ENCODE data around the gene SMAD4. TPM values are rescaled to one million over a fixed set of nuclear protein-coding genes. Genes with fewer than 3 reads are reported as not detected.

The SMAD4 gene
- total RNA-seq, 1 experiment from 2014 or later, result 172 TPM

DNA sequence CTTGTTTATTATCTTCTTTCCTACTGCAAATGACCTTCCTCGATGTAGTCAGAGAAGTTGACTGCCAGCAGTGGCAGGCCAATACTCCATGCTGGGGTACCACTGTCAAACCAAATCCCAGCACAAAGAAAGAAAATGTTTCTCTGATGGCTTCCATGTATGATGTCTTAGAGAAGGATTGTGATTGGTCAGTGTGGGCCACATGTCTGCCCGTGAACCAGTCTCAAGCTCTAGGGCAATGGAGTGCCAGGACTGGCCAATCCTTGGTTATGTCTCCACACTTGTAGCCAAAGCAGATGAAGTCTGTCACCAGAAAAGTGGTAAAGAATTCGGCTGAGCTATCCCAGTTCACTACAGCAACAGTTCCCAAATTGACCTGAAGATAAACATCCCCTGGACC lies 17.6 kb upstream of the SMAD4 start:
- no peak overlapping the region for H2BK120ac ChIP-seq (ENCODE audit: low read depth, low read length, poor library complexity, severe bottlenecking)
- Mint-ChIP-seq H3K9me3 (peaks cover 9 to 12% of the 10 kb centered on the region in 2 experiments; a peak in 4 of 5 replicates), H3K36me3 (ENCODE audit: insufficient read depth in 1 of 3, low read depth in 3 of 3) (peaks cover 4 to 28% (median 15%) of the 10 kb centered on the region in 3 experiments; a peak in 6 of 7 replicates), H3K27ac (no peak overlapping the region), H3K4me3 (no peak overlapping the region), H3K27me3 (ENCODE audit: low read depth) (no peaks in the 10 kb centered on the region; the same call in 1 of the 2 replicates), H3K4me1 (peaks cover 15 to 23% of the 10 kb centered on the region in 2 experiments)
- TF ChIP-seq, protein P1, sequence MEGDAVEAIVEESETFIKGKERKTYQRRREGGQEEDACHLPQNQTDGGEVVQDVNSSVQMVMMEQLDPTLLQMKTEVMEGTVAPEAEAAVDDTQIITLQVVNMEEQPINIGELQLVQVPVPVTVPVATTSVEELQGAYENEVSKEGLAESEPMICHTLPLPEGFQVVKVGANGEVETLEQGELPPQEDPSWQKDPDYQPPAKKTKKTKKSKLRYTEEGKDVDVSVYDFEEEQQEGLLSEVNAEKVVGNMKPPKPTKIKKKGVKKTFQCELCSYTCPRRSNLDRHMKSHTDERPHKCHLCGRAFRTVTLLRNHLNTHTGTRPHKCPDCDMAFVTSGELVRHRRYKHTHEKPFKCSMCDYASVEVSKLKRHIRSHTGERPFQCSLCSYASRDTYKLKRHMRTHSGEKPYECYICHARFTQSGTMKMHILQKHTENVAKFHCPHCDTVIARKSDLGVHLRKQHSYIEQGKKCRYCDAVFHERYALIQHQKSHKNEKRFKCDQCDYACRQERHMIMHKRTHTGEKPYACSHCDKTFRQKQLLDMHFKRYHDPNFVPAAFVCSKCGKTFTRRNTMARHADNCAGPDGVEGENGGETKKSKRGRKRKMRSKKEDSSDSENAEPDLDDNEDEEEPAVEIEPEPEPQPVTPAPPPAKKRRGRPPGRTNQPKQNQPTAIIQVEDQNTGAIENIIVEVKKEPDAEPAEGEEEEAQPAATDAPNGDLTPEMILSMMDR (conservative IDR thresholded peaks at IDR 0.05), result no peak
- no peak overlapping the region for H3K4me2 ChIP-seq (ENCODE audit: insufficient read depth, insufficient read length, low read length)
- no peaks in the 10 kb centered on the region for H3K27me3 ChIP-seq (ENCODE audit: insufficient read depth, low read length)
- H2BK5ac ChIP-seq (ENCODE audit: insufficient read length, low read length), result no peak overlapping the region
- no peak overlapping the region for H4K8ac ChIP-seq (replicated peaks; ENCODE audit: insufficient read length, low read depth, low read length)
- no peak for DNase-seq
- H3T11ph ChIP-seq (ENCODE audit: low read length), result no peak overlapping the region
- no peak overlapping the region for H4K5ac ChIP-seq (ENCODE audit: insufficient read length, low read depth, low read length)
- no peak overlapping the region for H2BK20ac ChIP-seq (ENCODE audit: low read depth, low read length, poor library complexity, severe bottlenecking)
- no peak overlapping the region for H3K14ac ChIP-seq (ENCODE audit: insufficient read depth, low read length)
- H3K56ac ChIP-seq (ENCODE audit: insufficient read length, low read depth, low read length), result no peak overlapping the region
- H3K23me2 ChIP-seq (ENCODE audit: insufficient read length, low read depth, low read length, poor library complexity, severe bottlenecking), result no peaks in the 10 kb centered on the region
- H2AK5ac ChIP-seq (ENCODE audit: insufficient read length, low read length), result no peak overlapping the region
- H3K27ac ChIP-seq (ENCODE audit: insufficient read length, low read depth, low read length), result no peak overlapping the region
- no peak overlapping the region for H2BK15ac ChIP-seq (ENCODE audit: low read depth, low read length)
- H3K79me1 ChIP-seq (ENCODE audit: insufficient read depth, low read depth, low read length, poor library complexity, severe bottlenecking), result no peaks in the 10 kb centered on the region
- no peak overlapping the region for H3K18ac ChIP-seq (ENCODE audit: insufficient read length, low read depth, low read length)
- no peaks in the 10 kb centered on the region for H3K9me3 ChIP-seq (ENCODE audit: control insufficient read depth, low read depth, low read length)
- H4K20me1 ChIP-seq (ENCODE audit: control insufficient read depth, insufficient read depth, insufficient read length), result no peaks in the 10 kb centered on the region
- H2AFZ ChIP-seq (ENCODE audit: low read length), result no peak overlapping the region
- WGBS (ENCODE audit: extremely low coverage, insufficient read length, low lambda C conversion rate), result no CpG with 5 or more reads among the region's 3 CpGs
- peaks cover 3% of the 10 kb centered on the region; the same call in 1 of the 2 replicates for H3K4me1 ChIP-seq (ENCODE audit: insufficient read depth, low read length)
- H3K23ac ChIP-seq (ENCODE audit: insufficient read length, low read depth, low read length), result no peak overlapping the region
- H3K9ac ChIP-seq (ENCODE audit: extremely low read depth, insufficient read length, low read length), result no peak overlapping the region
- no peak overlapping the region for H3K4ac ChIP-seq (ENCODE audit: low read depth, low read length)
- no peak overlapping the region for H2BK12ac ChIP-seq (ENCODE audit: insufficient read length, low read depth, low read length)
- no peaks in the 10 kb centered on the region for H3K79me2 ChIP-seq (ENCODE audit: insufficient read depth, low read length)
- no peak overlapping the region for H4K91ac ChIP-seq (ENCODE audit: insufficient read length, low read depth, low read length)

All from H9 (cell line).